Measurements from ENCODE around the gene LONP2. TPM values are rescaled to one million over a fixed set of nuclear protein-coding genes. Genes with fewer than 3 reads are reported as not detected.

LONP2 gene
- total and polyA plus RNA-seq, 2 of the 13 experiments (the other 11 are each of a cell fraction or from before 2014, with no cell fraction given), result 39.2 to 63.3 TPM

DNA sequence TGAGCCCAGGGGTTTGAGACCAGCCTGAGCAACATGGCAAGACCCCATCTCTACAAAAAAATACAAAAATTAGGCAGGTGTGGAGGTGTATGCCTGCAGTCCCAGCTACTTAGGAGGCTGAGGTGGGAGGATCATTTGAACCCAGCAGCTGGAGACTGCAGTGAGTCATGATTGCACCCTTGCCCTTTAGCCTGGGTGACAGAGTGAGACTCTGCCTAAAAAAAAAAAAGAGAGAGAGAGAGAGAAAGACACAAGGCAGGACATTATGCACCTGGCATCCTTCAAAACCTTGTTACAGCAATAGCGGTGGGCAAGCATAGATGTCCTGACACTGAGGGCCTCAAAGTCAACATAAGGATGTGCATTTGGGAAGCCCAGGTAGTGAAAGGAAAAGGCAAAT lies 161.1 kb downstream of the LONP2 start (continued):
- TF ChIP-seq, protein P1, sequence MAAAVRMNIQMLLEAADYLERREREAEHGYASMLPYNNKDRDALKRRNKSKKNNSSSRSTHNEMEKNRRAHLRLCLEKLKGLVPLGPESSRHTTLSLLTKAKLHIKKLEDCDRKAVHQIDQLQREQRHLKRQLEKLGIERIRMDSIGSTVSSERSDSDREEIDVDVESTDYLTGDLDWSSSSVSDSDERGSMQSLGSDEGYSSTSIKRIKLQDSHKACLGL (CRISPR knock-in tag; IDR thresholded peaks at IDR 0.05), result no peak
- TF ChIP-seq, protein P2, sequence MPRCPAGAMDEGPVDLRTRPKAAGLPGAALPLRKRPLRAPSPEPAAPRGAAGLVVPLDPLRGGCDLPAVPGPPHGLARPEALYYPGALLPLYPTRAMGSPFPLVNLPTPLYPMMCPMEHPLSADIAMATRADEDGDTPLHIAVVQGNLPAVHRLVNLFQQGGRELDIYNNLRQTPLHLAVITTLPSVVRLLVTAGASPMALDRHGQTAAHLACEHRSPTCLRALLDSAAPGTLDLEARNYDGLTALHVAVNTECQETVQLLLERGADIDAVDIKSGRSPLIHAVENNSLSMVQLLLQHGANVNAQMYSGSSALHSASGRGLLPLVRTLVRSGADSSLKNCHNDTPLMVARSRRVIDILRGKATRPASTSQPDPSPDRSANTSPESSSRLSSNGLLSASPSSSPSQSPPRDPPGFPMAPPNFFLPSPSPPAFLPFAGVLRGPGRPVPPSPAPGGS (CRISPR knock-in tag; IDR thresholded peaks at IDR 0.05), result 0 out of 2 replicates have a peak, but pooled peaks have one; percentile 44
- TF ChIP-seq POGZ (CRISPR knock-in tag; IDR thresholded peaks at IDR 0.05) (0 out of 2 replicates have a peak, but pooled peaks have one; percentile 25), ZMYM4 (CRISPR knock-in tag; IDR thresholded peaks at IDR 0.05) (0 out of 2 replicates have a peak, but pooled peaks have one; percentile 6), ZNF547 (CRISPR knock-in tag; IDR thresholded peaks at IDR 0.05) (peak; percentile 71), PHF8 (CRISPR knock-in tag; IDR thresholded peaks at IDR 0.05) (no peak), MBNL3 (CRISPR knock-in tag; conservative IDR thresholded peaks at IDR 0.05) (no peak), AGO2 (optimal IDR thresholded peaks at IDR 0.05; ENCODE audit: low read depth, low read length) (no peak), KDM2A (CRISPR knock-in tag; IDR thresholded peaks at IDR 0.05; ENCODE audit: borderline replicate concordance, low read depth) (no peak), ZBTB38 (CRISPR knock-in tag; IDR thresholded peaks at IDR 0.05) (no peak), ZSCAN20 (CRISPR knock-in tag; IDR thresholded peaks at IDR 0.05; ENCODE audit: borderline replicate concordance) (no peak), ZMYM3 (CRISPR knock-in tag; IDR thresholded peaks at IDR 0.05) (peak; percentile 82), ZNF550 (CRISPR knock-in tag; IDR thresholded peaks at IDR 0.05; ENCODE audit: borderline replicate concordance) (no peak), KLF11 (CRISPR knock-in tag; IDR thresholded peaks at IDR 0.05) (no peak), HIVEP1 (CRISPR knock-in tag; IDR thresholded peaks at IDR 0.05) (no peak), KDM1A (CRISPR knock-in tag; IDR thresholded peaks at IDR 0.05) (peak; percentile 47; the same call in 1 of the 2 replicates), ZNF660 (CRISPR knock-in tag; IDR thresholded peaks at IDR 0.05; ENCODE audit: borderline replicate concordance, low read depth) (no peak), ZNF713 (CRISPR knock-in tag; IDR thresholded peaks at IDR 0.05) (no peak), ZNF75D (CRISPR knock-in tag; IDR thresholded peaks at IDR 0.05; ENCODE audit: borderline replicate concordance) (no peak), NFE2 (CRISPR knock-in tag; IDR thresholded peaks at IDR 0.05) (no peak), KDM3A (CRISPR knock-in tag; IDR thresholded peaks at IDR 0.05; ENCODE audit: low read depth) (no peak), ZNF883 (CRISPR knock-in tag; IDR thresholded peaks at IDR 0.05; ENCODE audit: not compliant biosample characterization) (peak; percentile 24), CHD2 (IDR thresholded peaks at IDR 0.05; ENCODE audit: low read depth, low read length) (no peak)
- TF ChIP-seq, protein P3, sequence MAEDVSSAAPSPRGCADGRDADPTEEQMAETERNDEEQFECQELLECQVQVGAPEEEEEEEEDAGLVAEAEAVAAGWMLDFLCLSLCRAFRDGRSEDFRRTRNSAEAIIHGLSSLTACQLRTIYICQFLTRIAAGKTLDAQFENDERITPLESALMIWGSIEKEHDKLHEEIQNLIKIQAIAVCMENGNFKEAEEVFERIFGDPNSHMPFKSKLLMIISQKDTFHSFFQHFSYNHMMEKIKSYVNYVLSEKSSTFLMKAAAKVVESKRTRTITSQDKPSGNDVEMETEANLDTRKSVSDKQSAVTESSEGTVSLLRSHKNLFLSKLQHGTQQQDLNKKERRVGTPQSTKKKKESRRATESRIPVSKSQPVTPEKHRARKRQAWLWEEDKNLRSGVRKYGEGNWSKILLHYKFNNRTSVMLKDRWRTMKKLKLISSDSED (CRISPR knock-in tag; IDR thresholded peaks at IDR 0.05), result no peak
- TF ChIP-seq, protein P4, sequence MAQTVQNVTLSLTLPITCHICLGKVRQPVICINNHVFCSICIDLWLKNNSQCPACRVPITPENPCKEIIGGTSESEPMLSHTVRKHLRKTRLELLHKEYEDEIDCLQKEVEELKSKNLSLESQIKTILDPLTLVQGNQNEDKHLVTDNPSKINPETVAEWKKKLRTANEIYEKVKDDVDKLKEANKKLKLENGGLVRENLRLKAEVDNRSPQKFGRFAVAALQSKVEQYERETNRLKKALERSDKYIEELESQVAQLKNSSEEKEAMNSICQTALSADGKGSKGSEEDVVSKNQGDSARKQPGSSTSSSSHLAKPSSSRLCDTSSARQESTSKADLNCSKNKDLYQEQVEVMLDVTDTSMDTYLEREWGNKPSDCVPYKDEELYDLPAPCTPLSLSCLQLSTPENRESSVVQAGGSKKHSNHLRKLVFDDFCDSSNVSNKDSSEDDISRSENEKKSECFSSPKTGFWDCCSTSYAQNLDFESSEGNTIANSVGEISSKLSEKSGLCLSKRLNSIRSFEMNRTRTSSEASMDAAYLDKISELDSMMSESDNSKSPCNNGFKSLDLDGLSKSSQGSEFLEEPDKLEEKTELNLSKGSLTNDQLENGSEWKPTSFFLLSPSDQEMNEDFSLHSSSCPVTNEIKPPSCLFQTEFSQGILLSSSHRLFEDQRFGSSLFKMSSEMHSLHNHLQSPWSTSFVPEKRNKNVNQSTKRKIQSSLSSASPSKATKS (CRISPR knock-in tag; IDR thresholded peaks at IDR 0.05), result no peak
